Vagina (tissue), 2 donors: ENCODE results near the gene TPSB2.

Experiments
- CTCF ChIP-seq, 3 experiments: fragments of 450-650 bp in 2 of 3; fragments of 200-600 bp in 1 of 3; sonication (generic) in 1 of 3; IDR thresholded peaks; one replicate each; pipeline ENCODE4 v1.5.1; 2017 to 2019; ENCODE audit warnings: antibody characterized with exemption in 3 of 3, mild to moderate bottlenecking in 2 of 3, moderate library complexity in 2 of 3
- POLR2A ChIP-seq, 2 donors: fragments of 450-650 bp; IDR thresholded peaks; one replicate each; pipeline ENCODE4 v1.6.1; 2017; ENCODE audit warnings: antibody characterized with exemption in 2 of 2, mild to moderate bottlenecking in 2 of 2, moderate library complexity in 2 of 2
- POLR2AphosphoS5 ChIP-seq, 2 donors: sonication (generic); formaldehyde crosslinking; IDR thresholded peaks; one replicate each; pipeline ENCODE4 v1.9.0; 2017; ENCODE audit warnings: antibody characterized with exemption in 2 of 2, mild to moderate bottlenecking in 2 of 2, low read depth in 1 of 2; ENCODE audit not compliant: insufficient read depth in 1 of 2

DNA sequence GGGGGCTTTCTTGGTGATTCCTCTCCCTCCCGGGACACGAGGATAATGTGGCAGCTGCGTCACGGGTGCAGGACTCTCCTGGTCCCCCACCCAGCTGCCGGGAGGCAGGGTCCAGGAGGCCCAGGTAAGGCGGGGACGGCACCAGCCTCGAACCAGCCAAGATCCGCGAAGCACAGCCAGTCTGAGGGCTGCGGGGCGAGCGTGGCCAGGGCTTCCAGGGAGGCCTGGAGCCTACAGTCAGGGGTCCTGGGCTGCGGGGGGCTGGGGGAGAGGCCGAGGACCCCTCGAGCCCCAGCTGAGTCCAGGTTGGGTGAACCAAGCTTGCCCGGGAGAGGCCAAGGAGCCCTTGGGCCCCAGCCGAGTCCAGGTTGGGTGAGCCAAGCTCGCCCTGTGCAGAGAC lies 35.8 kb upstream of the TPSB2 start:
- TF ChIP-seq POLR2AphosphoS5 (IDR thresholded peaks at IDR 0.05; ENCODE audit: insufficient read depth in 1 of 2, low read depth in 1 of 2) (no peak), CTCF (IDR thresholded peaks at IDR 0.05) (no peak), POLR2A (IDR thresholded peaks at IDR 0.05) (no peak)
